Activated CD8-positive, alpha-beta memory T cell treated with anti-CD3 and anti-CD28 coated beads, Interleukin-2, amount 50 U/mL, for 1 hour (primary cell): ENCODE data around the gene ASTN2.

Source experiments
- DNase-seq: peaks from one replicate; pipeline ENCODE4 v3.0.0-alpha.2; 2020; ENCODE audit errors: extremely low read depth

ASTN2 gene

DNA sequence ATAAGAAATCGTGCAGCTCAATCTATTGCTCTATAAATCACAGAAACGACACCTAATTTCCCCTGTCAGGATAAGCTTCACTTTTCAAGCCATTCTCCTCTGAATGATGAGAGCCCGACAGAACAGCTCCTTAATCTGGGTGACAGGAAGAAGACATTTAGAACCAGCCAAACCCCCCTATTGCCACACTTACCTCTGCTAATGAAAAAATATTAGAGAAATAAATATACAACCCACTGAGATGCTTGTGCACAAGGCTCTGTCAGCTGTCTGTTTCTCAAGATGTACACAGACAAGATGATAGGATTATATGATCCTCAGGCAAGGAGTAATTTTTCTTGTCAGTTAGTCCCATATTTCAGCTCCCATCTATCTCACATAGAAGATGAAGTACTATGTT is 785.2 kb downstream of the ASTN2 start:
- DNase-seq, result no peak

DNA sequence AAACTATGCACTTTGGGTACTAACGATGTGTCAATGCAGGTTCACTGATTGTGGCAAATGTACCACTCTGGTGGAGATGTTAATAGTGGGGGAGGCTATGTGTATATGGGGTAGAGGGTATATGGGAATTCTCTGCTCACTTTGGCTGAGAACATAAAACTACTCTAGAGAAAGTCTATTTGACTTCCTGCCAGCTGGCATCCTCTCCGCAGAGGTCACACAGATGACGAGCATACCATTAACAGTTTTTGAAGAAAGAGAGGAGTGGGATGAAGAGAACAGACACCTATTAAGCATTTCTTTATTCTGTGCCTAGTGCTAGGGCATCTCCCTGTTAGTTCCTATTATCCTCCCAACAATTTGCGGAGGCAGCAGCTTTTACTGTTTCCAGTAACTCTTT is 786.1 kb downstream of the ASTN2 start:
- DNase-seq, result no peak

DNA sequence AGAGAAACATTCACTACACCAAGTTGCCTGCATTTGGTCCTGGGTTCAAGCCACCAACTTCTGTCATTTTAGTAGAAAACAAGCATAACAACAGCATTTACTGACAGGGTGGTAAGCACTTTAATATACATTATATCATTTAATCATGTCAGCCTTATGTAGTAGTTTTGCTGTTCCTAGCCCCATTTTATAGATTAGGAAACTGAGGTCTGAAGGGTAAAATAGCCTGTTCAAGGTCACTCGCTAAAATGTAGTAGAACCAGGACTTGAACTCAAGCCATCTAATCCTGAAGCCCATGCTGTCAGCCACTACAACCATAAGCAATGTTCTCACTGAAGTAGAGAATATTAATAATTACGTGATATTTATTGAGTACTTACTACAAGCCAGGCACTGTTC is 787.4 kb downstream of the ASTN2 start:
- no peak for DNase-seq

DNA sequence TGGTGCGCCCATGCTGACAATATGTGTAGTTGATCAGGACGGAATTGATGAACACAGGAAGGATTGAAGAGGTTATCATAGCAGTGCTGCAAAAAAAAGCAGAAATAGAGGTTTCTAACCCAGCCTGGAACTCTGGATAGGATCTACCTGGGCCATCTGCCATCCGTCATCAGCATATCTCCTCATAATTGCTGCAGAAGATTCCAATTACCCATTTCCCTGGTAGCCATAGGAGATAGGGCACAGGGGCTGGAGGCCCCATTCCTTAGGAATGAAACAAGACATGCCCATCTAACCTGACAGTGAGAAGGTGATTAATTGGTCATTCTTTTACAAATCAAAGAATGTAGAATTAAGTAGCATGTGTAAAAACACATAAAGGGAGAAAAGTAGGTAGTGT is 788.1 kb downstream of the ASTN2 start:
- DNase-seq, result no peak

DNA sequence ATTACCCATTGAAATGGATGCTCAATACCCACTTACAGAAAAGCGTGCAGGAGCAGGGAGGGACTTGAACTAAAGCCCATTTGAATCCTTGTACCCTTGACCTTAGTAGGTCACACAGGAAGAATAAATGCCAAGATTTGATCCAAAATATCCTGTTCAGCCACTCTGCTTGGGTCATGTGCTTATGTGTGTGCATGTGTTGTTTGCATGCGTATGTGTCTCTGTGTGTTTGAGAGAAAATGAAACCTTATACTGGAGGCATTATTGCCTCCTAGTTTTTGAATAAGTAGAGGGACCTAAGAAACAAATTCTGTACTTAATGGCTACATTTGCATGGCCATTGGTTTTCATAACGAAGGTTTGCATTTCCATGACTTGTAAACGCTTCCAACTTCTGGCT is 791.1 kb downstream of the ASTN2 start:
- no peak for DNase-seq

DNA sequence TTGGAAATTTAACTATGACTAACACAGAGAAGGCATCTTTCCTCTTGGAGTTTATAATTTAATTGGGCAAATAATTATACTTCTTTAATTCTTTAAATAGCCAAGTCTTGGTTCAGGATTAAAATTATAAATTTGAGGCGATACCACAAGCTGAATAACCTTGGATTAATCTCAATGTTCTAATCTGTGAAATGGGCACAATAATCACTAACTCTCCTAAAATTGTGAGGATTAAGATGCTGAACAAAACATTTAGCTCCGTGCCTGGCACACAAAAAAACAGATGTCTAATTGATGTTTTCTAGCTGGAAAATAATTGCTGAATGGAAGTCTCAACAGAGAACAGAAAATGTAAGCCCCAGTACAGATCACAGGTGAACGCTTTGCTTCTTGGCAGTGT is 797.5 kb downstream of the ASTN2 start:
- DNase-seq, result no peak

DNA sequence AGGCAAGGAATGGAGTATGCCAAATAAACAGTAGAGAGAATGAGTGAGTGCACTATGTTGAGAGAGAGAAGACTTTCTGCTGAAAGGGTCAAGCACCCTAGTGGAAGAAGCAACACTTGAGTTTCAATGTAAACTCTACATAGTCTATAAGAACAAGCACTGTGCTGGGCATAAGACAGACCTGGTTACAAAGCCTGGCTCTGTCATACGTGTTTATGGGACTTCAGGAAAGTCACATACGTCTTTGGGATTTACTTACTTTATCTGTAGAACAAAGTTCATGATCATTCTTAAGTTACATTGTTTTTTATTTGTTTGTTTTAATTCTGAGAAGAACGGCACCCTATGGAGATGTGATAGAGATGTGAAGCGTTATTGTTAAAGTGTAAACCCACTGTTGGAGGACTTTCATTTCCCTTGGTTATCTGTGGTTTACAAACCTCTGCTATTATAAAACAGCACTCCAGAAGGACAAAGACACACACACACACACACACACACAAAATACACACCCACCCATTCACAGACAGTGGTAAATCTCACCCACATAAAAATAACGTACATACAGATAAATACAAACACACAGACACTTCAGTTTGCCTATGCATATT is 798.4 kb downstream of the ASTN2 start:
- no peak for DNase-seq

DNA sequence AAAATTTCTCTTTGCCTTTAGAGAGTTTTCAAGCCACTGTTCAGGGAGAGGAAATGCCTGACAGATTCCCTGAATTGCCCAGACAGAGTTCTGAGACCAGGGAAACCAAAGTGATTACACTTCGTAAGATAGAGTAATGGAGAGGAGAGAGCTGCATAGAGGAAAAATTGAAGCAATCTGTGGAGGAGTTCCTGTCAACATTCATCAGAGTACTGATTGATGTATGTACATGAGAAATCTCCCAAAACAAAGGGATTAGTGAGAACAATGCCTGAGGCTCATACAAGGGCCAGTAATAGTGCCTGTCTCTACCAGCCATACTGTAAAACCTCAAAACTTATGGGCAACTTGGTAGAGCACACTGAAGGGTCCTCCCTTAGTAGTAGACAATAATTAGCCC is 806.8 kb downstream of the ASTN2 start:
- no peak for DNase-seq

DNA sequence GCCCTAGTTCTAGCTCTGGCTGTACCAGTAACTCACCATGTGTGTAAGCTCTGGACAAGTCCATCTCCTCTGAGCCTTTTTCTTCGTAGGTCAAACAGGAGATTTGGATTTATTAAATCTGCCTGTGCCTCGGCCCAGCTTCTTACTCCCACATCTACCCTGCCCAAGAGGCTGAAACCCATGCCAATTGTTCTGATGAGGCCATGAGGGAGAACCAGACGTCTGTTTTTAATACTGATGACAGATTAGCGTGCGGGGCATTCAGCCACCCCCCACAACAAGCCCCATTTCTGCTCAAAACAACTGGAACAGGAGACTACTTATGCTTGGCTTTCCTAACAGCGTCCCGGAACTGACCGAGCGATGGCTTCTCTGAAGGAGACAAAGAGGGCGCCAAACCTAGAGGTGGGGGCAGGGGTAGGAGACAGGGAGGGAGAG is 808.9 kb downstream of the ASTN2 start:
- no peak for DNase-seq

DNA sequence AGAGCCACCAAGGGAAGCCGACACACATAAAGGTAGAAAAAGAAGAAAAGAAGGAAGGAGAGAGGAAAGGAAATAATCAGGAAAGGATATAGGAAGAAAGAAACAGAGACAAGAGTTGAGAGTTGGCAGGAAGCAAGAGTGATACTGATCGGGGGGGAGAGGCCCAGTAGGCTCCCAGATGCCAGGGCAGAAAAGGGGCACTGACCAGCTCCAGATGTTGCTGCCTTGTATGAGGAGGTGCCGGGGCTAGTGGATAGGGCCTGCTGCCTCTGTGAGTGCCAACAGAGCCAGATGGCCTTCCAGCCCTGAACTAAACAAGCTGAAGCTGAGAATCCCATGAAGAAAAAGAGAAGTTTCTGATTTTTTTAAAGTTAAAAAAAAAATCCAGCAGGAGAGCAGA is 809.8 kb downstream of the ASTN2 start:
- DNase-seq, result no peak

DNA sequence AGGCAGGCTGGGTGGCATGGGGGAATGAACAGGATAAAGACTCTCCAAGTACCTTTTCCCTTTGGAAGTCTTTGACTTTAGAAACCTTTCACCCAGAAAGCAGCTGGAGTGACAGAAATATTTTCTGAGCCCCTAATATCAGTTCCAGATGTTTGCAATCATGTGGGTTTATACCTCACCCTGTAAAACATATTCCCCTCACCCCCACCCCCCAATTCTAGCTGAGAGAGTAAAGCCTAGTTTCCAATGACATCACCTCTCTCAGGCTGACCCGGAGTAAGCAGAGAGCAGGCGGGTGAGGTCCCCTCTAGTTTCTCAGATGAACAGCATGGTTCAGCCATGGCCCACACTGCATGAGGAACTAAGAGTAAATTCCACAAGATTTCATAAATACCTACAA is 810.6 kb downstream of the ASTN2 start:
- no peak for DNase-seq

DNA sequence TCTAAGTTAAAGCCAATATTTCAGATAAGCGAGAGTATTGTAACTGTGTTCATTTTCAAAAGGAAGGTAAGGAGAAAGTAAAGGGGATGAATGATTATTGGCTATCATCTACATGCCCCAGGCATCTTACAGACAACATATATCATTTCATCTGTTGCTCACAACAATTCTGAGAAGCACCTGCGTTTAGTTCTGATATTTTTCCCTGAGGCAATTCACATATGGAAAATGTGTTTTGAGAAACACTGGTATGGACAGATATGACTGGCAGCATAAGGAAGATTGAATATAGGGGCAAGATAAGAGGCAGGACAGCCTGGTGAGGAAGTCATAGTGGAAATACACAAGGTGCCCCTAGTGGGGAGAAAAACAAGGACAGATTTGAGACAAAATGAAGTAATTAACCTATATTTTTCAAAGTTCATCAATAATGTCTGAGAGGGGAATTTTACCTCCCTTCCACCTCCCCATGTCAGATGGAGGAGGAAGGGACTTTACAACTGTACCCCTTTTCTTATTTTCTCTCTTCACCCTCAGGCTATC is 815.4 kb downstream of the ASTN2 start:
- DNase-seq, result no peak

DNA sequence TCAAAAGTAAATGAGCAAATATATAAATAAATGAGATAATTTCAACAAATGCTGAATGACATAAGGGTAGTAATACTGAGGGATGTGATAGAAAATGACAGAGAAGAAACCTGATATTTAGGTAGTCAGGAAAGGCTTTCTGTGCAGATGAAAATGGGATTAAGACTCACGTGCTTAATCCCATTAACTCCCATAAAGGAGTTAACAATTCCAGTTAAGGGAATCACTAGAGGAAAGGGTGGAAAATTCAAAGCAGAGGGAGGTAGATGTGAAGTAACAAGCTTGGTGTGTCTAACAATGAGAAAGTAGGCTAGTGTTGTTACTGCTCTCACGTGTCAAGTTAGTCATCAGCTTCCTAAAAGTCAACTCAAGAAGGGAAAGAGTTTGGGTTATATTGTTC is 818.2 kb downstream of the ASTN2 start:
- no peak for DNase-seq

DNA sequence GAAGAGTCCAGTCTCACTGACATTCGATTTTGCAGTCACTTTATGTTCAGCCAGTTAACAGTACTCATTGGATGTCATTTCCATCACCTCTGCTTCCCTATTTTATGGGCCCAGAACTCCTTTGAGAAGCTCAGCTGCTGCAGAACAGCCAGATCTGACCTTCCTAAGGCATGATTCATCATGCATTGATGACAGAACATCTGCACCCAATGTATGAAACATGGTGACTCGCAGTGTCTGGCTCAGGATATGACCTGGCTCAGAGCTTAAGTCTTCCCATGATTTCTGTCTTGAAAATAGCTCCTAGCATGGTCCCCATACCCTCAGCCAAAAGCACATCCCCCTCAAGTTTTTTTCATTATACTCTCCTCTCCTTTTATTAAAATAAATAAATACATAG is 820.3 kb downstream of the ASTN2 start:
- no peak for DNase-seq

DNA sequence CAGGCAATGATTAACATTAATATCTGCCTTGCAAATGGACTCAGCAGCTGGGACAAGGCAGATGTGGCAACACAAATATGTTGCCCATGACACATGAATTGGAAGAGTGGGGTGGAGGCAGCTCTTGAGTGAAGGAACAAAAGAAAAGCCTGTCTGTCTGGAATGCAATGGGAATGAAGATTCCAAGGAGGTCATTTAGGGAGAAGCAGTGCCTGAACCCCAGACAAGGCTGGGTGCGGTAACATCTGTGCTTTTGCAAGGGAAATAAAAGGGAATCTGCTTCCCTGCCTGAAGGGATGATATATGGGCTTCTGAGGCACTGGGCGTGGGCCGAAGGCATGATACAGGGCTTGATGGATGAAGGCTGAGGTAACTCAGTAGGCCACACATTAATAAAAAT is 821.9 kb downstream of the ASTN2 start:
- no peak for DNase-seq

DNA sequence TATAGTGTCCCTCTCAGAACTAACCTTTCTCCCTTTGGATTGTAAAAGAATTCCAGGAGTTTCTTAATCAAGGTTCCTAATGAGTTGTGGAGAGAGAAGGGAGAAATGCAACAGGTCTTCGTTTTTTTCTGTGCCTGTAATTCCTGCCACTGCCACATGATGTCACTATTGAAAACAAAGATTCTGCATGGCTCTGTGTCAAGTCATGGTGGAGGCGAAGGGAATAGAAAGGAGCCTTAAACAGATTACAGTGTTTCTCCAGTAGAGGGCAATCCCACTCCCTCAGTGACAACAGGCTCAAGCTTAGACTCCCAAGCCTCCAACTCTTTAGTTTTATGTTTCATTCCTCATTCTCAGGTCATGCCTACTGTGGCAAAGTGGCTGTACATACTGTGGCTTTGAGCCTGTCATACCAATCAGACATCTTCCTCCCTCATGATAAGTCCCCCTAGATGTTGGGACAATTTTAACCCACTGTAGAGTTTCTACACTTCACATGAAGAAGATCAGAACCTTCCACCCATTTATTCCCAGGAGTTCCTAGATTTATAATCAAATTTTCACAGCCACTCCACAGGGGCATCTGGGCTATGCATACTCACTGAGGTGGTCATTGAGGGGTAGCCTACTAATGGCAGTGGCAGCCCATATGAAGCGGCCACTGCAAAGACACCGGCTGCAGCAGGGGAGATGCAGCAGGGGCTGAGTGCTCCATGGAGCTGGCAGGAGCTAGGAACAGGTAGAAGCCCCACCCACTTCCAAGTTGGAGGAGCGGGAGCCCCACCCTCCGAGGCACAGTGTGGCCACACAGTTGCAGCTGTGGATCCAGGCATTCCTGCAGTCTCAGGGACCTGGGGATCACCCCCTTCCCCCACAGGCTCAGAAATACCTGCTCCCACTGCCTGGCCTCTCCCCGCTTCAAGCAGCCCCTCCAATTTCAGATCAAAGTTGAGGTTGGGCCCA is 825.2 kb downstream of the ASTN2 start:
- DNase-seq, result no peak

DNA sequence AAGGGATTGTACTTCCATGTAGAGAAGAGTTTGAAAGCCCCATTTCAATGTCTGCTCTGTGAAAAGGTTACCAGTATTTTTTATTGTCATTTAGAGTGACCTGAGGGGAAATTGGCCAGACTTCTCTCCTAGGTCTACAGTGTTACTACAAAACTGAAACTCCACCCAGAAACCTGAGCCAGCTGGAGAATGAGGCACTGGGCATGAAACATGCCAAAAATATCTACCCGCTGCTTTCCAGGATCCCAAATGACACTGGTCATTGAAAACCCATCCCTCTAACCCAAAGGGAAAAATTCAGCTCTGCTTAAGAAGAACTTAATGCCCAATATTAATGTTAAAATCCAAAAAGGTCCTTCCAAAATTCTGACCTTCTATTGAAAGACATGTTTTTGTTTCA is 826.9 kb downstream of the ASTN2 start:
- no peak for DNase-seq

DNA sequence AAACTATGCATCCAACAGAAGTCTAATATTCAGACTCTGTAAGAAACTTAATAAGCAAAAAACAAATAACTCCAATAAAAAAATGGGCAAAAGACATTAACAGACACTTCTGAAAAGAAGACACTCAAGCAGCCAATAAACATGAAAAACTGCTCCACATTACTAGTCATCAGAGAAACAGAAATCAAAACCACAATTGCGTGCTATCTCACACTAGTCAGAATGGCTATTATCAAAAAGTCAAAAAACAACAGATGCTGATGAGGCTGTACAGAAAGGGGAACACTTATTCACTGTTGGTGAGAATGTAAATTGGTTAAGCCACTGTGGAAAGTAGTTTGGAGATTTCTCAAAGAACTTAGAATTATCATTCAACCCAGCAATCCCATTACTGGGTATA is 829.0 kb downstream of the ASTN2 start:
- no peak for DNase-seq

DNA sequence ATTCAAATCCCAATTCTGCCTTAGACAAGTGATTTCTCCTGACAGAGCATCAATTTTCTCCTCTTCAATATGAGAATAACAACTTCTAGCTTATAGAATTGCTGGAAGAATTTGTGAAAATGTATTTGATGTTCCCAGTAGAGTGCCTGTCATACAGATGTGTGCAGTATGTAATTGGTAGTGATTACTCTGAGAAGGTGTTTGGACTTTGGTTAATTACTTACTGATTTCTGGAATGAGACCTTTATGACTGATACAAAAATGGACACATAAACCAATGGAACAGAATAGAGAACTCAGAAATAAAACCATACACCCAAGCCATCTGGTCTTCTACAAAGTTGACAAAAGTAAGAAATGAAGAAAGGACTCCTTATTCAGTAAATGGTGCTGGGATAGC is 829.7 kb downstream of the ASTN2 start:
- no peak for DNase-seq

DNA sequence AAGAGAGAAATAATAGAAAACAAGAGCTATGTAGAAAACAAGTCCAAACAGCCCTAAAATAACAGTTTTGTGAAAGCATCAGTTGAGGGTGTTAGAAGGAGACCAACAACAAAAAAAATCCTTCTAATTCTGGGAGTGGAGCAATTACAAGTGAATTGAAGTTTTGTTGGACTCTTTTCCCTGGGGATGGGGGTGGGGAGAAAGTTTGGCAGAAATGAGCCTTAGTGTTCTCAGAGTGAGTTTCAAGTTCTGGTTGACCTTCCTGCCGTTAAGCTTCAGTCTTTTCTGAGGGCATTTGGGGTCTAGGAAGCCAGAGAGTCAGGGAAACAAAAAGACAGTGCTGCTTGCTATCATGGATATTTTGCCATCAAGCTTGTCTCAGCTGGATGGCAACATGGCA is 834.0 kb downstream of the ASTN2 start:
- DNase-seq, result no peak

DNA sequence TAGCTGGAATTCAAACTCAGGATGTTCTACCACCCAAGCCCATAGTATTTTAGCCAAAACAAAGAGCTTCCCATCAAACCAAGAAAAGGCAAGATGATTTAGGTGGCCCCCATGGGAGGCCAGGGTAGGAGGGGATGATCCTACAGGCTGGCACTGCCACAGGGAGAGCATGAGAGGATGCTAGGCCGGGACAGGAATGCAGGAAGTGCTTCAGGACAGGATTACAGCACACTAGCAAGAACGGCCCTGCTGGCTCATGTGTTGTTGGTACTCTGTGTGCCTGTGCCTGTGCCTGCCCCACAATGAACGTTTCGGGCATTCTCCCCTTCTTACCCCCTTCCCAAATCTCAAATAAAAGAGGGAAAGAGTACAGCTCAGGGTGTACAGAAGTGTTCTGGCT is 838.5 kb downstream of the ASTN2 start:
- no peak for DNase-seq

DNA sequence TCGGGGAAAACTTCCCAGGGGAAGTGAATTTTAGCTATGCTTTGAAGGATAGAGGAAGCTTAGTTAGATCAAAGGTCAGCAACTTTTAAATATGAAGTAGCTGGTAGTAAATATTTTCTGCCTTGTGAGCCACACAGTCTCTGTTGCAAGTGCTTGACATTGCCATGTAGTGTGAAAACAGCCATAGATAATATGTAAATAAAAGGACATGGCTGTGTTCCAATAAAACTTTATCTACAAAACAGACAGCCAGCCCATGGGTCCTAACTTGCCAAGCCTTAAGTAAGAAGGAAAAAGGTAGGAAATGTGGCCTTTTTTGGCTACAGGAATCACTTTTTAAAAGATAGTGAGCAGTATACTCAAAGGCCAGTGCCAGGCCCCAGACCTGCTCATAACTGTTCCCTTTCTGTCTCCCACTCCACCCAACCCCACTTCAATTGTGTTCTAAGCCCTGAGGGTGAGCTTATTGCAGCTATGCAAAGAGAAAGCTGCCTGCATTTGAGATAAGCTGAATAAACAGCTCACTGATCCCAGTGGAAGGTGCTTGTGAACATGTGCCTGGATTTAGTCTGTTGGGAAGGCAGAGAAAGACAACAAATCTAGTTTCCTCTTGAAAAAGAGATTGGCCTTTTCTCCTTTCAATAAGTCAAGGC is 840.7 kb downstream of the ASTN2 start:
- no peak for DNase-seq
